ENCODE data around the gene KCNK16. TPM values are rescaled to one million over a fixed set of nuclear protein-coding genes. Genes with fewer than 3 reads are reported as not detected.
"Not testable (repeated sequence)": the region's sequence is repeated elsewhere in the genome, so short reads cannot be mapped to it uniquely, and the experiment has no call there.

KCNK16 gene
- total RNA-seq, 4 donors from 2014 or later, result not detected

DNA sequence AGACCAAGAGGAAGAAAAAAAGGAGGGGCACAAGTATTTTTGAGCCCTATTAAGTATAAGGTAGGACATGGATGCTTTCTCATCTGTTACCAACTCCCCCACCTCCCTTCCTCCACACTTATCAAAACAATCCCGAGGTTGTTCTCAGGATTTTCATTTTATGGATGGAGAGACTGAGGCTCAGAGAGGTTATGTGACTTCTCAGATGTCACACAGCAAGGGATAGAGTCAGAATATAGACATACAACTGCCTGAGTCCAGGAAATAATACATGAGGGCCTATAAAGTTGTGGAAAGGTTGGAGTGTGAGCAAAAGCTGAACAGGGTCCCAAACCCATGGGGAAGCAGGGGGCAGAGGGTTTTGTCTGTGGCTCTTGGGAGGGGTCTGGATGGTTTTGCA lies 27.6 kb downstream of the KCNK16 start:
- Histone ChIP-seq H3K27me3 (peaks cover 0 to 7% (median 0%) of the 10 kb centered on the region in 4 donors), H3K27ac (no peak overlapping the region), H3K9me3 (no peaks in the 10 kb centered on the region), H3K4me3 (no peak overlapping the region), H3K36me3 (no peaks in the 10 kb centered on the region), H3K4me1 (no peaks in the 10 kb centered on the region)
- TF ChIP-seq CTCF (IDR thresholded peaks at IDR 0.05) (no peak), POLR2A (IDR thresholded peaks at IDR 0.05) (no peak)
- intact Hi-C loops (cut with DNase I), result no loop called here
- no peak for DNase-seq
- WGBS, 2 donors, result 45 to 64% methylated on average over 1 of the region's 1 CpG

DNA sequence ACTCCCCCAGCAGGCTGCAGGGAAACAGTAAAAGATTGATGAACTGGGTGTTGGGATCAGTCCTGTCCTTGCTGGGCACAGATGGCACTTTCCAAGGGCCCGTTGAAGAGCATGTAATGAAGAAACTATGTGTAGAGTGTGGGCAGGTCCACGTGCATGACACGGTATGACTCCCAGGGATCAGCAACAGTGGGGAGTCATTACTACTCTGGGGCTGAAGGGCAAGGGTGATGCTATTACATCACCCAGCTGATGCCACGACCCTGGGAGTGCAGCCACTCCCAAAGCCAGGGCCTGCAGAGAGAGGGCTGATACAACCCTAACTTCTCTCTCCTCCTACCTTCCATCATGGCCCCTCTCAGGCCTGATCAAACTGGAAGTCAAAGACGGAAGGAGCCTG lies 28.4 kb downstream of the KCNK16 start:
- WGBS, 2 donors, result 40 to 41% methylated on average over 2 to 4 of the region's 5 CpGs
- no peak for DNase-seq
- Histone ChIP-seq H3K9me3 (no peaks in the 10 kb centered on the region), H3K4me1 (no peaks in the 10 kb centered on the region), H3K27me3 (peaks cover 0 to 7% (median 0%) of the 10 kb centered on the region in 4 donors), H3K4me3 (no peak overlapping the region), H3K27ac (no peak overlapping the region), H3K36me3 (no peaks in the 10 kb centered on the region)
- no peak for TF ChIP-seq CTCF (IDR thresholded peaks at IDR 0.05)
- no peak for TF ChIP-seq POLR2A (IDR thresholded peaks at IDR 0.05)
- intact Hi-C loops (cut with DNase I), result no loop called here

DNA sequence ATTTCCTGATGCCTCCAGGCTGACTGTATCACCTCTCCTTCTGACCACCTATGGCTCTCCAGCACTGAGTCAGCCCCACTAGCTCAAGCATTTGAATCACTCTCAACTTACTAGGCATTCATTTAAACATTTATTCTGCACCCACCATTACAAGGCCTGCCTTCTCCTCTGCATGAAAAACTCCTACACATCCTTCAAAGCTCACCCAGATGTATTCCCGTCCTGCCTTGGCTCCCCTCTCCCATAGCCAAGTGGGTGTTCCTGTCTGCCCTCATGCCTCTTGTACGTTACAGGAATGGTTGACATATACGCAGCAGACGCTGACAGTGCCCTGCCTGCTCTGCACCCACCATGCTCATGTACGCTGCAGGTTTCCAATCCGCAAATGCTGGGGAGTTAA lies 29.9 kb downstream of the KCNK16 start:
- H3K36me3 ChIP-seq, result no peaks in the 10 kb centered on the region
- no peaks in the 10 kb centered on the region for H3K4me1 ChIP-seq
- no peak for DNase-seq
- no peak overlapping the region for H3K4me3 ChIP-seq
- no peak overlapping the region for H3K27ac ChIP-seq
- 83 to 92% methylated on average over 6 of the region's 6 CpGs for WGBS, 2 donors
- no peaks in the 10 kb centered on the region for H3K9me3 ChIP-seq
- TF ChIP-seq CTCF (IDR thresholded peaks at IDR 0.05) (no peak), POLR2A (IDR thresholded peaks at IDR 0.05) (no peak)
- intact Hi-C loops (cut with DNase I), result no loop called here
- peaks cover 0 to 7% (median 0%) of the 10 kb centered on the region in 4 donors for H3K27me3 ChIP-seq

GRCh38 chr6:39289490-39289889 lies 33.0 kb downstream of the KCNK16 start:
- Histone ChIP-seq H3K27ac (no peak overlapping the region), H3K4me3 (no peak overlapping the region), H3K9me3 (no peaks in the 10 kb centered on the region), H3K27me3 (peaks cover 0 to 7% (median 0%) of the 10 kb centered on the region in 4 donors), H3K4me1 (no peaks in the 10 kb centered on the region), H3K36me3 (no peaks in the 10 kb centered on the region)
- no peak for TF ChIP-seq POLR2A (IDR thresholded peaks at IDR 0.05)
- TF ChIP-seq CTCF (IDR thresholded peaks at IDR 0.05), result no peak
- DNase-seq, result no peak
- WGBS, 2 donors, result 65 to 67% methylated on average over 2 of the region's 2 CpGs
- intact Hi-C loops (cut with DNase I), result no loop called here

DNA sequence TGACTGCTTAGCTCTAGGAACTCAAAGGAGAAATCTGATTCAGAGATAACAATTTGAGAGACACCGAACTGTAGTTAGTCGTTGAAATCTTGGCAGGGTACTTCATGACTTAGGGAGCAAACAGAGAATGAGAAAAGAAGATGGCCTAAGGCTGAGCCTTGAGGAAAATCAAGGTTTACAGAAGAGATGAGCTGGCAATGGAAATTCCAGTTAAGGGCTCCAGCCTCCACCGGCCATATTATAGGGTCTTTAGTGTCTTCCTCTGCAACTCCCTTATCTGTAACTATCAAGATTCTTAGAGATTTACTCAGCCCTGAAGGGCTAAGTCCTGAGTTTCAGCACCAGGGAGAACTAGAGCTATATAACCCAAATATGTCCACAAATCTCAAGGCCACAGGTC lies 34.9 kb downstream of the KCNK16 start:
- WGBS, 2 donors, result 50 to 85% methylated on average over 3 of the region's 3 CpGs
- intact Hi-C loops (cut with DNase I), result no loop called here
- Histone ChIP-seq H3K27ac (no peak overlapping the region), H3K36me3 (no peaks in the 10 kb centered on the region), H3K9me3 (no peaks in the 10 kb centered on the region), H3K4me3 (no peak overlapping the region), H3K27me3 (peaks cover 0 to 2% (median 0%) of the 10 kb centered on the region in 4 donors), H3K4me1 (no peaks in the 10 kb centered on the region)
- DNase-seq, result no peak
- TF ChIP-seq POLR2A (IDR thresholded peaks at IDR 0.05), result no peak
- no peak for TF ChIP-seq CTCF (IDR thresholded peaks at IDR 0.05)

DNA sequence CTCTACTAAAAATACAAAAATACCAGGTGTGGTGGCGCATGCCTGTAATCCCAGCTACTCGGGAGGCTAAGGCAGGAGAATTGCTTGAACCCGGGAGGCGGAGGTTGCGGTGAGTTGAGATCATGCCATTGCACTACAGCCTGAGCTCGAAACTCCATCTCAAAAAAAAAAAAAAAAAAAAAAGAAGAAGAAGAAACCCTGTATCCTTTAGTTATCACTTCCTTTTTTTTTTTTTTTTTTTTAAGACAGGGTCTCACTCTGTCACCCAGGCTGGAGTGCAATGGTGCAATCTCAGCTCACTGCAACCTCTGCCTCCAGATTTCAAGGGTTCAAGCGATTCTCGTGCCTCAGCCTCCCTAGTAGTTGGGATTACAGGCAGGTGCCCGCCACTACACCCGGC lies 35.9 kb downstream of the KCNK16 start:
- intact Hi-C loops (cut with DNase I); H3K9me3 ChIP-seq; H3K4me3 ChIP-seq; H3K27me3 ChIP-seq; H3K4me1 ChIP-seq; H3K36me3 ChIP-seq; H3K27ac ChIP-seq; DNase-seq: not testable (repeated sequence)
- WGBS, 2 donors, result 85 to 88% methylated on average over 8 to 10 of the region's 10 CpGs
